Upper lobe of left lung (tissue), 6 donors: ENCODE measurements around the gene EXOC3L4. TPM values are rescaled to one million over a fixed set of nuclear protein-coding genes. Genes with fewer than 3 reads are reported as not detected.

Source experiments
- ATAC-seq, 2 donors: fragments of 200-7000 bp; cut with Tn5 transposase; one replicate each; pipeline ENCODE4 v1.9.1; 2022; ENCODE audit warnings: mild to moderate bottlenecking in 2 of 2, moderate library complexity in 2 of 2; ENCODE audit not compliant: low FRiP score in 2 of 2
- DNase-seq, 2 donors: peaks; one replicate each; pipeline ENCODE4 v3.0.0-alpha.2; 2019 to 2020
- H3K27ac ChIP-seq, 4 donors: fragments of 200-600 bp; sonication (generic); one replicate each; pipeline ENCODE4 v1.5.1; 2016 to 2019
- H3K27me3 ChIP-seq, 4 donors: fragments of 200-600 bp; sonication (generic); one replicate each; pipeline ENCODE4 v1.5.1; 2017 to 2019
- H3K36me3 ChIP-seq, 4 donors: fragments of 200-600 bp; sonication (generic); one replicate each; pipeline ENCODE4 v1.5.1; 2016 to 2019
- H3K4me1 ChIP-seq, 4 donors: fragments of 200-600 bp; sonication (generic); one replicate each; pipeline ENCODE4 v1.5.1; 2018 to 2019
- H3K4me3 ChIP-seq, 4 donors: fragments of 200-600 bp; sonication (generic); one replicate each; pipeline ENCODE4 v1.5.1; 2017 to 2019; ENCODE audit warnings: mild to moderate bottlenecking in 2 of 4, moderate library complexity in 1 of 4
- H3K9me3 ChIP-seq, 4 donors: fragments of 200-600 bp; sonication (generic); one replicate each; pipeline ENCODE4 v1.5.1; 2018 to 2019
- EP300 ChIP-seq, 4 donors: sonication (generic); formaldehyde crosslinking; IDR thresholded peaks; one replicate each; pipeline ENCODE4 v1.5.1; 2017; ENCODE audit warnings: antibody characterized with exemption in 4 of 4, control low read depth in 2 of 4
- POLR2A ChIP-seq, 4 donors: fragments of 450-650 bp; IDR thresholded peaks; one replicate each; pipeline ENCODE4 v1.5.1; 2016 to 2017; ENCODE audit warnings: antibody characterized with exemption in 4 of 4, mild to moderate bottlenecking in 2 of 4
- POLR2AphosphoS5 ChIP-seq, 2 donors: sonication (generic); formaldehyde crosslinking; IDR thresholded peaks; one replicate each; pipeline ENCODE4 v1.5.1; 2017; ENCODE audit warnings: antibody characterized with exemption in 2 of 2
- WGBS, 2 donors: methylation state at CpG; one replicate each; pipeline ENCODE4 v1.1.5; 2017 to 2018; 5-methylcytosine and 5-hydroxymethylcytosine counted together
- total RNA-seq, 6 donors: library from RNA; depleted of rRNA in 4 of 6; stranded (reverse); fragments of >200 nt in 4 of 6; gene quantifications; one replicate each; pipeline versions ENCODE4 v1.1.0 to v1.2.1, GENCODE V29; 2016 to 2021
- TF ChIP-seq, protein P1 (sequence below), 6 experiments: fragments of 450-650 bp in 4 of 6; fragments of 200-600 bp in 2 of 6; sonication (generic) in 2 of 6; IDR thresholded peaks; one replicate each; pipeline ENCODE4 v1.5.1; 2016 to 2019; ENCODE audit warnings: antibody characterized with exemption in 6 of 6
- donor health status: DM: no; HTN: no; CAD: no; lungs with moderate emphysema.
- donor health status: DM: no; HTN: yes; CAD: no; lungs with severe emphysema.

EXOC3L4 gene
- total RNA-seq, 6 donors from 2014 or later = 0.30 to 7.6 (median 2.9) TPM

DNA sequence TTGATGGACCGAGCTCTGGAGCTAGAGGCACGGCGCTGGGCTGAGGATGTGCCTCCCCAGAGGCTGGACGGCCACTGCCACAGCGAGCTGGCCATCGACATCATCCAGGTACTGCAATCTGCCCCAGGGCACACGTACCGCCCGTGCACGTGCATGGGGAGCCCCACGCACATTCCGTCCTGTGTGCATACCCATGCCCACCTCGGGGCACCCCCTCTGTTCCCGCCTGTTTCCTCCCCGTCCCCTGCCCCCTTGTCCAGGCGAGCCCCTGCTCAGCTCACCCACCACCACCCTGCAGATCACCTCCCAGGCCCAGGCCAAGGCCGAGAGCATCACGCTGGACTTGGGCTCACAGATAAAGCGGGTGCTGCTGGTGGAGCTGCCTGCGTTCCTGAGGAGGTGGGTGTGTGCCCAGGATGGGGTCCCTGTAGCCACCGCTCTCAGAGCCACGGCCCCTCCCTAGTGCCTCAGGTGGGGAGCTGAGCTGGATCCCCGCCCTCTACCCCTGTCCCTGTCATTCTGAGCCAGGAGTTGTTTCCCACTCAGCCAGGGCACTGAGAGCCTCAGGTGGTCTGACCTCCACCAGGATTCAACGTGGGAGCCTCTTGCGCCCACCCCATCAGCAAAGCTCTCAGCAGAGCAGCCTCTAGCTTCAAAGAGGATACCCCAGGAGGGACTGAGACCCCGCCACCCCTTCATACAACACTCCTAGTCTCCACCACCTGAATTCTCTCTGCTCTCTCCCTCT is 35.7 kb downstream of the EXOC3L4 start:
- H3K4me3 ChIP-seq = no peak overlapping the region
- peaks cover 11 to 54% (median 35%) of the 10 kb centered on the region in 4 donors for H3K4me1 ChIP-seq
- ATAC-seq (no peak), DNase-seq (peak in 1 of 2 donors; percentile 64)
- no peaks in the 10 kb centered on the region for H3K27me3 ChIP-seq
- H3K36me3 ChIP-seq = peaks cover 0 to 50% (median 40%) of the 10 kb centered on the region in 4 donors
- 90 to 97% methylated on average over 11 to 26 of the region's 26 CpGs for WGBS, 2 donors
- peak overlapping the region in 1 of 4 donors; percentile 61 for H3K27ac ChIP-seq
- no peaks in the 10 kb centered on the region for H3K9me3 ChIP-seq
- TF ChIP-seq, protein P1, sequence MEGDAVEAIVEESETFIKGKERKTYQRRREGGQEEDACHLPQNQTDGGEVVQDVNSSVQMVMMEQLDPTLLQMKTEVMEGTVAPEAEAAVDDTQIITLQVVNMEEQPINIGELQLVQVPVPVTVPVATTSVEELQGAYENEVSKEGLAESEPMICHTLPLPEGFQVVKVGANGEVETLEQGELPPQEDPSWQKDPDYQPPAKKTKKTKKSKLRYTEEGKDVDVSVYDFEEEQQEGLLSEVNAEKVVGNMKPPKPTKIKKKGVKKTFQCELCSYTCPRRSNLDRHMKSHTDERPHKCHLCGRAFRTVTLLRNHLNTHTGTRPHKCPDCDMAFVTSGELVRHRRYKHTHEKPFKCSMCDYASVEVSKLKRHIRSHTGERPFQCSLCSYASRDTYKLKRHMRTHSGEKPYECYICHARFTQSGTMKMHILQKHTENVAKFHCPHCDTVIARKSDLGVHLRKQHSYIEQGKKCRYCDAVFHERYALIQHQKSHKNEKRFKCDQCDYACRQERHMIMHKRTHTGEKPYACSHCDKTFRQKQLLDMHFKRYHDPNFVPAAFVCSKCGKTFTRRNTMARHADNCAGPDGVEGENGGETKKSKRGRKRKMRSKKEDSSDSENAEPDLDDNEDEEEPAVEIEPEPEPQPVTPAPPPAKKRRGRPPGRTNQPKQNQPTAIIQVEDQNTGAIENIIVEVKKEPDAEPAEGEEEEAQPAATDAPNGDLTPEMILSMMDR (IDR thresholded peaks at IDR 0.05) = no peak
- TF ChIP-seq EP300 (IDR thresholded peaks at IDR 0.05) = no peak
- TF ChIP-seq POLR2AphosphoS5 (IDR thresholded peaks at IDR 0.05) = no peak
- TF ChIP-seq POLR2A (IDR thresholded peaks at IDR 0.05) = no peak

DNA sequence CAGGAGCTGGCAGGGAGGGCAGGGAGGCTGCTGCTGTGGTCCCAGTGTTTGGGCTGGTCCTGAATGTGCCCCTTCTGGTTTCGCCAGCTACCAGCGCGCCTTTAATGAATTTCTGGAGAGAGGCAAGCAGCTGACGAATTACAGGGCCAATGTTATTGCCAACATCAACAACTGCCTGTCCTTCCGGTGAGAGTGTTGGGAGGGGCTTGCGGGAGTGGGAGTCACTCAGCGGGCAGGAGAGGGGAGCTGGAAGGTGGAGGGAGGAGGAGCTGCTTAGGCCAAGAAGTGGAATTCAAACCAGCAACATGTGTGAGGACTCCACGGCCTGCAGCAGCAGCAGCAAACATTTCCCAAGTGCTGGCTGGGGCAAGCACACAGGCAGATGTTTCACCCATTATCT is 36.4 kb downstream of the EXOC3L4 start:
- no peak for DNase-seq
- TF ChIP-seq EP300 (IDR thresholded peaks at IDR 0.05) = no peak
- TF ChIP-seq POLR2A (IDR thresholded peaks at IDR 0.05) = no peak
- TF ChIP-seq, protein P1 (IDR thresholded peaks at IDR 0.05) = no peak
- TF ChIP-seq POLR2AphosphoS5 (IDR thresholded peaks at IDR 0.05) = no peak
- Histone ChIP-seq H3K4me3 (no peak overlapping the region), H3K4me1 (peaks cover 10 to 46% (median 31%) of the 10 kb centered on the region in 4 donors), H3K9me3 (no peaks in the 10 kb centered on the region), H3K27me3 (no peaks in the 10 kb centered on the region), H3K27ac (peak overlapping the region in 1 of 4 donors; percentile 61), H3K36me3 (peaks cover 0 to 58% (median 48%) of the 10 kb centered on the region in 4 donors)
- ATAC-seq = no peak
- 56 to 72% methylated on average over 5 to 8 of the region's 8 CpGs for WGBS, 2 donors

DNA sequence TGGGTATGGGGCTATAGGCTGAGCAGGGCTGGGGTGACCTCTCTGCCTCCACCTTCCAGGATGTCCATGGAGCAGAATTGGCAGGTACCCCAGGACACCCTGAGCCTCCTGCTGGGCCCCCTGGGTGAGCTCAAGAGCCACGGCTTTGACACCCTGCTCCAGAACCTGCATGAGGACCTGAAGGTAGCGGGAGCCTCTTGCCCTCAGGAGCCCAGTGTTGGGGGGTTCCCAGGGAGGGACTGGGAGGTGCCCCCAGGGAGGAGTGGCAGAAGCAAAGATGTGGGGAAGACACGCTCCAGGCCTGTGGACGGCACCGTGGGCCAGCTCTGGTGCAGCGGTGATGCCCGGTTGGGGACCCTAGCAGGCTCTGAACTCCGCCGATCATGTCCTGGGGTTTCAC is 37.1 kb downstream of the EXOC3L4 start:
- Histone ChIP-seq H3K27ac (peak overlapping the region in 1 of 4 donors; percentile 61), H3K4me1 (peaks cover 7 to 40% (median 25%) of the 10 kb centered on the region in 4 donors), H3K36me3 (peaks cover 0 to 64% (median 50%) of the 10 kb centered on the region in 4 donors), H3K27me3 (no peaks in the 10 kb centered on the region), H3K9me3 (no peaks in the 10 kb centered on the region), H3K4me3 (no peak overlapping the region)
- DNase-seq (no peak), ATAC-seq (no peak)
- TF ChIP-seq POLR2A (IDR thresholded peaks at IDR 0.05) (no peak), EP300 (IDR thresholded peaks at IDR 0.05) (no peak), POLR2AphosphoS5 (IDR thresholded peaks at IDR 0.05) (no peak)
- TF ChIP-seq, protein P1 (IDR thresholded peaks at IDR 0.05) = no peak
- 88 to 95% methylated on average over 3 to 9 of the region's 9 CpGs for WGBS, 2 donors

DNA sequence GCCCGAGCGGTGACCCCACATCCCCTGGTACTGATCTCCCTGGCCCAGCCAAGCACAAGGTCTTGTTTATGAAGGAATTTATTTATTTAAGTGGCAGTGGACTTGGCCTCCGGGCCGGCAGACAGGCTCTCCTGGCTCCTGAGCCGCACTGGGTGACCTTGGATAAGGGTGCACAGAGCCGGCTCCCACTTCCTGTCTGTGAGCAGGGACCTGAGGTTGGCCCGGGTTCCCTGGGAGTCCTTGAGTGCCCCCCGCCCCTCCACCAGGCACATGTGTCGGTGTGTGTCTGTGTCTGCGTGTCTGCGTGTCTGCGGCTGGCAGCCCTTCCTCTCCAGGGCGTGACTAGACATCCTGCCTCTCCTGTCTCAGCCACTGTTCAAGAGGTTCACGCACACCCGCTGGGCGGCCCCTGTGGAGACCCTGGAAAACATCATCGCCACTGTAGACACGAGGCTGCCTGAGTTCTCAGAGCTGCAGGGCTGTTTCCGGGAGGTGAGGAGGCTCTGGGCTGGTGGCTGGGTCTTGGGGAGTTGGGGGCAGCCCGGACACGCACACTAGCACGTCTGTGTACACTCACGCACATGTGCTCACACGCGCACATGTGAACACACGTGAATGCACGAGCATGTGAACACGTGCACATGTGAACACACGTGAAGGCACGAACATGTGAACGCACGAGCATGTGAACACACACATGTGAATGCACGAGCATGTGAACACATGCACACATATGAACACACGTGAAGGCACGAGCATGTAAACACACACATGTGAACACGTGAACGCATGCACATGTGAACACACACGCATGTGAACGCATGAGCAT is 38.1 kb downstream of the EXOC3L4 start:
- no peak for DNase-seq
- no peak overlapping the region for H3K4me3 ChIP-seq
- peak overlapping the region in 2 of 4 donors; percentile 3 to 61 for H3K27ac ChIP-seq
- no peak for ATAC-seq
- H3K27me3 ChIP-seq = no peaks in the 10 kb centered on the region
- peaks cover 0 to 66% (median 50%) of the 10 kb centered on the region in 4 donors for H3K36me3 ChIP-seq
- H3K9me3 ChIP-seq = no peaks in the 10 kb centered on the region
- peaks cover under 1 to 32% (median 21%) of the 10 kb centered on the region in 4 donors for H3K4me1 ChIP-seq
- WGBS, 2 donors = 75 to 81% methylated on average over 31 to 35 of the region's 39 CpGs
- TF ChIP-seq, protein P1 (IDR thresholded peaks at IDR 0.05) = no peak
- TF ChIP-seq POLR2A (IDR thresholded peaks at IDR 0.05) = no peak
- TF ChIP-seq POLR2AphosphoS5 (IDR thresholded peaks at IDR 0.05) = no peak
- no peak for TF ChIP-seq EP300 (IDR thresholded peaks at IDR 0.05)
